K562 (cell line): ENCODE measurements around the gene RETREG2. TPM values are rescaled to one million over a fixed set of nuclear protein-coding genes. Genes with fewer than 3 reads are reported as not detected.
A peak's percentile ranks its signal among the peaks of the same experiment; 100 is the strongest.

ENCODE experiments used
- CREM ChIP-seq: IDR thresholded peaks from 2 replicates; pipeline ENCODE4 v1.6.1; 2014; ENCODE audit warnings: antibody characterized with exemption, low read depth
- DACH1 ChIP-seq: fragments of 450-650 bp; IDR thresholded peaks from 2 replicates; pipeline ENCODE4 v1.6.1; 2018; ENCODE audit not compliant: partially characterized antibody
- ERF ChIP-seq: fragments of 450-650 bp; formaldehyde crosslinking; IDR thresholded peaks from 2 replicates; pipeline ENCODE4 v1.4.0; 2020; ENCODE audit warnings: mild to moderate bottlenecking, mixed read lengths
- ESRRA ChIP-seq: fragments of 450-650 bp; IDR thresholded peaks from 2 replicates; pipeline ENCODE4 v1.6.1; 2014; ENCODE audit warnings: low read depth, mild to moderate bottlenecking, moderate library complexity, borderline replicate concordance
- ETS2 ChIP-seq: IDR thresholded peaks from 2 replicates; pipeline ENCODE4 v1.6.1; 2016; ENCODE audit warnings: borderline replicate concordance, missing genetic modification characterization, mild to moderate bottlenecking, moderate library complexity, missing compliant biosample characterization; ENCODE audit not compliant: poor library complexity, severe bottlenecking
- GABPA ChIP-seq: fragments of 200-800 bp; sonication (Bioruptor generic); conservative IDR thresholded peaks from 2 replicates; pipeline ENCODE4 v1.6.1; 2016; ENCODE audit warnings: low read depth, missing genetic modification characterization, missing compliant biosample characterization
- HEY1 ChIP-seq: fragments of 250-450 bp; sonication (Bioruptor Pico); IDR thresholded peaks from 2 replicates; pipeline ENCODE4 v1.5.0; 2020; ENCODE audit warnings: mild to moderate bottlenecking, moderate library complexity, borderline replicate concordance
- HIVEP1 ChIP-seq: fragments of 250-450 bp; sonication (Bioruptor Pico); IDR thresholded peaks from 2 replicates; pipeline ENCODE4 v1.4.0; 2020; ENCODE audit warnings: mild to moderate bottlenecking
- MCM5 ChIP-seq: fragments of 450-650 bp; IDR thresholded peaks from 2 replicates; pipeline ENCODE4 v1.6.1; 2016; ENCODE audit warnings: low read depth
- MCM7 ChIP-seq, 2 experiments: fragments of 450-650 bp; IDR thresholded peaks; 2 replicates each; pipeline ENCODE4 v1.6.1; 2016 to 2018
- MEF2D ChIP-seq: conservative IDR thresholded peaks from 2 replicates; pipeline ENCODE4 v1.6.1; 2016; ENCODE audit warnings: low read depth, missing genetic modification characterization, missing compliant biosample characterization
- NR1H2 ChIP-seq: sonication (generic); formaldehyde crosslinking; IDR thresholded peaks from 2 replicates; pipeline ENCODE4 v1.4.0; 2020; ENCODE audit warnings: mild to moderate bottlenecking, missing genetic modification reagents
- NR2C2 ChIP-seq, 2 experiments: fragments of 200-800 bp in 1 of 2; sonication (Bioruptor generic) in 1 of 2; sonication (generic) in 1 of 2; formaldehyde crosslinking in 1 of 2; IDR thresholded peaks; 2 replicates each; pipeline versions ENCODE4 v1.6.1 to v1.8.0; 2016 to 2022; ENCODE audit warnings: mild to moderate bottlenecking in 1 of 2, missing compliant biosample characterization in 1 of 2, missing genetic modification characterization in 1 of 2, missing genetic modification reagents in 1 of 2
- RBFOX2 ChIP-seq: fragments of 200-400 bp; formaldehyde crosslinking; IDR thresholded peaks from 2 replicates; pipeline ENCODE4 v1.6.1; 2017; ENCODE audit warnings: low read depth, mild to moderate bottlenecking, low read length, moderate library complexity
- RBM22 ChIP-seq: fragments of 200-400 bp; formaldehyde crosslinking; IDR thresholded peaks from 2 replicates; pipeline ENCODE4 v1.6.1; 2018; ENCODE audit warnings: low read length, low read depth; ENCODE audit not compliant: poor library complexity, severe bottlenecking
- SMC3 ChIP-seq: conservative IDR thresholded peaks from 2 replicates; pipeline ENCODE4 v1.6.1; 2011; ENCODE audit warnings: low read depth, low read length, improper control_type of control experiment; ENCODE audit not compliant: insufficient read depth
- STAG1 ChIP-seq: sonication (generic); formaldehyde crosslinking; IDR thresholded peaks from 2 replicates; pipeline ENCODE4 v1.5.0; 2020; ENCODE audit warnings: missing genetic modification reagents, borderline replicate concordance
- TAF15 ChIP-seq: fragments of 200-400 bp; formaldehyde crosslinking; IDR thresholded peaks from 2 replicates; pipeline ENCODE4 v1.6.1; 2017; ENCODE audit warnings: mild to moderate bottlenecking, low read depth, low read length, moderate library complexity
- YY1 ChIP-seq, 3 experiments: IDR thresholded peaks; 2 replicates each; pipeline ENCODE4 v1.6.1; 2011; ENCODE audit warnings: low read length in 2 of 3, mild to moderate bottlenecking in 2 of 3, moderate library complexity in 2 of 3, borderline replicate concordance in 1 of 3, control low read depth in 1 of 3, low read depth in 1 of 3; ENCODE audit not compliant: insufficient read depth in 3 of 3, insufficient replicate concordance in 2 of 3, control insufficient read depth in 1 of 3, insufficient read length in 1 of 3; ENCODE audit errors: extremely low read depth in 1 of 3
- ZNF263 ChIP-seq: sonication (generic); formaldehyde crosslinking; IDR thresholded peaks from 2 replicates; pipeline ENCODE4 v1.8.0; 2022; ENCODE audit warnings: mild to moderate bottlenecking, missing genetic modification reagents, borderline replicate concordance
- ZNF584 ChIP-seq: fragments of 200-800 bp; sonication (Bioruptor generic); IDR thresholded peaks from 2 replicates; pipeline ENCODE4 v1.6.1; 2016; ENCODE audit warnings: low read depth, mild to moderate bottlenecking, missing genetic modification characterization, missing compliant biosample characterization
- ZNF740 ChIP-seq, 3 experiments: fragments of 200-800 bp in 1 of 3; sonication (Bioruptor generic) in 1 of 3; sonication (generic) in 1 of 3; formaldehyde crosslinking in 1 of 3; IDR thresholded peaks; 2 replicates each; pipeline versions ENCODE4 v1.6.1 to v1.8.0; 2016 to 2022; ENCODE audit warnings: mild to moderate bottlenecking in 2 of 3, missing compliant biosample characterization in 2 of 3, missing genetic modification characterization in 2 of 3, missing genetic modification reagents in 1 of 3
- polyA plus RNA-seq, 8 experiments: library from polyadenylated mRNA; depleted of rRNA in 4 of 8; stranded (reverse) in 5 of 8; unstranded in 3 of 8; fragments of >200 nt; fragmentation: Nextera tagmentation in 2 of 8; fragmentation: Illumina TruSeq in 1 of 8; extraction: Ambion mirVana in 2 of 8; extraction: Trizol in 1 of 8; gene quantifications; 2 replicates each; pipeline versions ENCODE4 v1.2.1 to v1.2.3, GENCODE V29; 2011 to 2014; ENCODE audit warnings: inconsistent platforms in 1 of 8, missing spikeins in 1 of 8
- total RNA-seq, 7 experiments: library from RNA; depleted of rRNA in 6 of 7; stranded (reverse); fragments of >200 nt in 6 of 7; fragmentation: Illumina TruSeq in 2 of 7; extraction: Trizol in 2 of 7; gene quantifications; 2 replicates each; pipeline versions ENCODE4 v1.2.1 to v1.2.3, GENCODE V29; 2011 to 2021; ENCODE audit warnings: low replicate concordance in 1 of 7
- TF ChIP-seq, protein P1 (sequence below): IDR thresholded peaks from 2 replicates; pipeline ENCODE4 v1.6.1; 2011; ENCODE audit warnings: borderline replicate concordance, low read depth, mild to moderate bottlenecking, moderate library complexity, low read length; ENCODE audit not compliant: insufficient read depth, poor library complexity, severe bottlenecking

Gene RETREG2
- total and polyA plus RNA-seq, 9 of the 15 experiments (the other 6 are each of a cell fraction or from before 2014, with no cell fraction given) = 4.9 to 40.1 (median 19.2) TPM

DNA sequence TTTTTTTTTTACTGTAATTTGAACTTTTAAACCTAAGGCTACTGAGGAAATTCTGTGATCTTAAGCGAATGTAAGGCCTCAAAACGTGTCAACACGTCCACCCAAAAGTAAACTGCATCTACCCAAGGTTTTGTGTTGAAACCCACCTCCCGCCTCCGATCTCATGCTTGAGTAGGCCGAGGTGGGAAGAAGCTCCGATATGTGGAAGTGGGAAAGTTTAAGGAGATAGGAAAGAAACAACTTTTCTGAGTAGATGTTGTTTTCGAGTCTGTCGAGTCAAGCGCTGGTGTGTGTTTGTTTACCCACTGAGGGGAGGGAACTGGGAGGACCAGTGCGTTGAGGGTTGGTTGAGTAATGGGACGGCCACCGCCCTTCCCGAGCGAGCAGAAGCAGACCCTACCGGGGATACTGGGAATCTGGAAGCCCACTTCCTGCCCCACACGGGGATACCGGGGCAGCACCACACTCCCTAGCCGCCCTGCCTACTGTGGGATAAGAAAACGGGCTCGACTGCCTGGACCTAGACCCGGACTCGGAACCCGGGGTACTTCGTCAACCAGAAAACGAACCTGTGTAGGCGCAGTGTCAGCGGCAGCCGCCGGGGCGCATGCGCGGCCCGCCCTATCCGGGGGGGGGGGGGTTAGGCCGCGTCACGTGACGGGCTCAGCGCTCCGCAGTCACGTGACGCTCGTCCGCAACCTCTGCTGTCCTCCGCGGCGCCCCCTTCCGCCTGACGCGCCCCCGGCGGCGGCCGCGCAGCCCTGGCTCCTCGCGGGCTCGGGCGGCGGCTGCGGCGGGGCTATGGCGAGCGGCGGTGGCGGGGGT, at the start of gene RETREG2 (continued):
- TF ChIP-seq NR2C2 (CRISPR knock-in tag; IDR thresholded peaks at IDR 0.05) (no peak), NR2C2 (tag; IDR thresholded peaks at IDR 0.05) (peak; percentile 49), ZNF263 (0 out of 2 replicates have a peak, but pooled peaks have one; percentile 53), GABPA (tag) (peak; percentile 71), RBM22 (no peak), ERF (CRISPR knock-in tag) (0 out of 2 replicates have a peak, but pooled peaks have one; percentile 33), ESRRA (0 out of 2 replicates have a peak, but pooled peaks have one; percentile 41), HIVEP1 (CRISPR knock-in tag) (no peak), MCM5 (no peak), HEY1 (CRISPR knock-in tag) (no peak), MCM7 (IDR thresholded peaks at IDR 0.05) (no peak), SMC3 (no peak), STAG1 (CRISPR knock-in tag) (no peak), NR1H2 (CRISPR knock-in tag) (no peak), MEF2D (tag) (no peak), DACH1 (no peak), ZNF740 (CRISPR knock-in tag; IDR thresholded peaks at IDR 0.05) (peak; percentile 97), ZNF740 (tag; IDR thresholded peaks at IDR 0.05) (peak in 1 of 2 experiments; percentile 96; a peak in 2 of 4 replicates), ZNF584 (CRISPR knock-in tag) (0 out of 2 replicates have a peak, but pooled peaks have one; percentile 51), ETS2 (tag) (no peak), YY1 (IDR thresholded peaks at IDR 0.05; ENCODE audit: borderline replicate concordance in 1 of 3, control insufficient read depth in 1 of 3, extremely low read depth in 1 of 3, insufficient read depth in 3 of 3, insufficient read length in 1 of 3, insufficient replicate concordance in 2 of 3, low read depth in 1 of 3, low read length in 2 of 3) (peak in 2 of 3 experiments; percentile 19 to 31), TAF15 (no peak), RBFOX2 (peak; percentile 89), CREM (peak; percentile 46; the same call in 1 of the 2 replicates)
- TF ChIP-seq, protein P1, sequence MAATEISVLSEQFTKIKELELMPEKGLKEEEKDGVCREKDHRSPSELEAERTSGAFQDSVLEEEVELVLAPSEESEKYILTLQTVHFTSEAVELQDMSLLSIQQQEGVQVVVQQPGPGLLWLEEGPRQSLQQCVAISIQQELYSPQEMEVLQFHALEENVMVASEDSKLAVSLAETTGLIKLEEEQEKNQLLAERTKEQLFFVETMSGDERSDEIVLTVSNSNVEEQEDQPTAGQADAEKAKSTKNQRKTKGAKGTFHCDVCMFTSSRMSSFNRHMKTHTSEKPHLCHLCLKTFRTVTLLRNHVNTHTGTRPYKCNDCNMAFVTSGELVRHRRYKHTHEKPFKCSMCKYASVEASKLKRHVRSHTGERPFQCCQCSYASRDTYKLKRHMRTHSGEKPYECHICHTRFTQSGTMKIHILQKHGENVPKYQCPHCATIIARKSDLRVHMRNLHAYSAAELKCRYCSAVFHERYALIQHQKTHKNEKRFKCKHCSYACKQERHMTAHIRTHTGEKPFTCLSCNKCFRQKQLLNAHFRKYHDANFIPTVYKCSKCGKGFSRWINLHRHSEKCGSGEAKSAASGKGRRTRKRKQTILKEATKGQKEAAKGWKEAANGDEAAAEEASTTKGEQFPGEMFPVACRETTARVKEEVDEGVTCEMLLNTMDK = peak; percentile 78
